Superior temporal gyrus (tissue), 1 donor: ENCODE results near the gene DNM3.
"Not testable (repeated sequence)": the region's sequence is repeated elsewhere in the genome, so short reads cannot be mapped to it uniquely, and the experiment has no call there.

Source experiments
- DNase-seq: peaks from one replicate; pipeline ENCODE4 v3.0.0-alpha.2; 2016; ENCODE audit errors: extremely low spot score

DNM3 gene

DNA sequence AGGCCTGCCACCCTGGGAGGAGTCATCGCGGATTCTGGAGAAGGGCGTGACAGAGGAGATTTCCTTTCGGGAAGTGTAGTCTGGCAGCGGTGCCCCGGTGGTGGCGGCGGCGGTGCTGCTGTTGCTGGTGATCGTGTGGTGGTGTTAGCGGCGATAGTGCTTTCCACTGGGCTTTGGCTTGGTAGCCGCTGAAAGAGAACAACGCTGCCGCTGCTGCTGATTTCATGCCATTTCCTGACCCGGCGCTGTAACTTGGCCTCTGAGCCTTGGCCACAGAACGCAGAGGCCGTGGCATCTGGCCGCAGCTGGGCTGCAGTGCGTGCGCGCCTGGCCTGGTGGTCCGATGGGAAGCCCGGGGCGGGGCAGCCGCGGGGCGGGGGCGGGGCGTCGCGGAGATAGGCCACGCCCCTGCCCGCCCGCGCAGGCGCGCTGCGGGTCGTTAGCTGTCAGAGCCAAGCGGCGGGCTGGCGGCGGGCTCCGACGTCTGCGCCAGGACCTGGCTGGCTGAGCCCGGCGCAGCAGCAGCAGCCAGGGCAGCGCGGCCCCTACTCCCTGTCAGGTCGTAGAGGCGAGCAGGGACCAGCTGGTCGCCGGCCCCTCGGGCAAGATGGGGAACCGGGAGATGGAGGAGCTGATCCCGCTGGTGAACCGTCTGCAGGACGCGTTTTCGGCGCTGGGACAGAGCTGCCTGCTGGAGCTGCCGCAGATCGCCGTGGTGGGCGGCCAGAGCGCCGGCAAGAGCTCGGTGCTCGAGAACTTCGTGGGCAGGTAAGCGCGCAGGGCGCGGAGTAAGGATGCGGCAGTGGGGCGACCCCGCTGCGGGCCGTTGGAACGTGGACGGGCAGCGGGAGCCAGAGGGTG is at the start of gene DNM3:
Gene DNM3, plus strand, starts transcription at position 449 of the 861 bp plus-strand sequence. Its CDS starts 159 bp downstream, at position 608.
- peak; percentile 94 for DNase-seq

DNA sequence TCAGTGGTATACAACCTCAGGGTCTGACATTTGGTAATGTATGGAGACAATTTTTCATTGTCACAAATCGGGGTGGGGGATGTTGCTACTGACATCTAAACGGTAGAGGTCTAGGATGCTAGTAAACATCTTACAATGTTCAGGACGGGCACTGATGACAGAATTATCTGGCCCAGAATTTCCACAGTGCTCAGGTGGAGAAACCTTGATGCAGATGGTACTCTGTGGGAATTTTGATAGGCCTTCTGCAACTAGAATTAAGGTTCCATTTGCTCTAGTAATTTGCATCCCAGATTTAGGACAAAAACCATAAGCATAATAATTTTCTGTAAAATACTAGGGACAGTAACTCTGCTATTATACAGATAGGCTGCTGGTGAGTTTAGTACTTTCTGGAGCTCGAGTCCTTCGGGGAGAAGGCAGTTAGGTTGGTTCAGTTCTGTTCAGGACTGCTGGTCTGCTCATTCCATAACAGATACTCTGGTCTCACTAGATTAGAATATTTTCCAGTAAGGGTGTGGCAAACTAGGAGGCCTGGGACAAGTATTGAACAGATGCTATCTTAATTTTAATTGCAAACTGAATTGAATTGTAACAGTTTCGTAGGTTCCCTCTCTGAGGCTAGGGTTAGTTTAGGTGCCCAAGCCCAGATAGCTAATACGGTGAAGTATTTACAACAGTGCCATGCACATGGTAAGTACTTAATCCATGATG is 48.5 kb upstream of the DNM3 start:
- DNase-seq: no peak

DNA sequence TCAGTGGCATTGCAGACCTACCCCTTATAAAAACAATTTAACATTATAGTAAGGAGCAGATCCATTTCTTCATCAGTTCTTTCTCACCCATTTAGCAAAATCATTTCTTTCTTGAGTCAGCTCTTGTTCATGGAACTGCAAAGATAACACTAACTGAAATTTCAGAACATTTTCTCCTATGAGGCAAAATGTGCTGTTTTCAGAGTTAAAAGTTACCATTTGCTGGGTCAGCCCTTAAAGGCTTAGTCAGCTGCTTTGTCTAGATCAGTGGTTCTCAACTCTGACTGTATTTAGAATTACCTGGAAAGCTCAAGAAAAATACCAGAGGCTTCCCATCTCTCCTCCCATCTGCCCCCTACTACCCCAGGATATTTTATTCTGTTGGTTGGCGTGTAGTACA is 47.7 kb upstream of the DNM3 start:
- no peak for DNase-seq

DNA sequence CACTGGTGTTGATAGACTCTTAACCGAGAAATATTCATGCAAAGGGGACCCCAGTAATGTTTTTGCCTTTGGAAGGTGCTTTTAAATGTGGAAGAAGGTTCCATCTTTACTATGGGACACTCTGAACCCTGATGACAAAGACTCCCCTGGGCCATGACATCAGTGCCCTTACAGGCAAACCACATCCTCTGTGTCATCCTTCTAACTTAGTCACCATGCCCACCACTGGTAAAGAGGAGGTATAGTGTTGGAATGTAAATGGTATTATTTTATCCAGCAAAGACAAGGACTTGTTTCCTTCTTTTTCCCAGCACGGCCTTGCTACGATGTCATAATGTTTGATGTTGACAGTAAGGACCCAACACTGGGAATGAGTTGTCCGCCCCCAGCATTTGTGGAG is 47.2 kb upstream of the DNM3 start:
- DNase-seq: no peak

DNA sequence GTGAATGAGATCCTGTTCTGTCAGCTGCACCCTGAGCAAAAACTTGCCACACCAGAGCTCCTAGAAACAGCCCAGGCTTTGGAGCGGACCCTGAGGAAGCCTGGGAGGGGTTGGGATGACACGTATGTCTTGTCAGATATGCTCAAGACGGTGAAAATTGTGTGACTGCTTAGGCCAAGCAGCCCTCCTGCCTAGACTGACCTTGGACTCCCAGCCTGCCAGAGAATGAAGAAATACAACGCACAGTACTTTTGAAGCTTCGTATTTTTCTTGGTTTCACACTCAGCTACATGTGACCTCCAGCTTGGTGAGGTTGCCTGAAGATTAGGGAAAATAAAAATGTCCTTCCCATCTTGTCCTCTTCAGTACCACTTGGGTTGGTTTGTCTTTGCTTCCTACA is 44.7 kb upstream of the DNM3 start:
- DNase-seq: no peak

DNA sequence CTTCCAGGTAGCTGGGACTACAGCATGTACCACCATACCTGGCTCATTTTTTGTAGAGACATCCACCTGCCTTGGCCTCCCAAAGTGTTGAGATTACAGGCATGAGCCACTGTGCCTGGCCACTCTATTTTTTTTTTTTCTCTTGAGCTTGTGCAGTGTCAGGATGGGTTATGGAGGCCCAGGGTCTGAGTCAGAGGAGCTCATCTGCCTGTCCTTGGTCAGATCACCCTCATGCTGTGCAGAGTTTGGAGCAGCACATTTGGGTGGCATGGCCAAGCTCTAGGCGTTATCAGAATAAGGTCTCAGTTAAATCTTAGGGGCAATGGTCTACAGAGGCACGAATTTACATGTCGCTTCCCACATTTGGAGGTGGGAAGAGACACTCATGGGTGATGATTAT is 43.0 kb upstream of the DNM3 start:
- no peak for DNase-seq

DNA sequence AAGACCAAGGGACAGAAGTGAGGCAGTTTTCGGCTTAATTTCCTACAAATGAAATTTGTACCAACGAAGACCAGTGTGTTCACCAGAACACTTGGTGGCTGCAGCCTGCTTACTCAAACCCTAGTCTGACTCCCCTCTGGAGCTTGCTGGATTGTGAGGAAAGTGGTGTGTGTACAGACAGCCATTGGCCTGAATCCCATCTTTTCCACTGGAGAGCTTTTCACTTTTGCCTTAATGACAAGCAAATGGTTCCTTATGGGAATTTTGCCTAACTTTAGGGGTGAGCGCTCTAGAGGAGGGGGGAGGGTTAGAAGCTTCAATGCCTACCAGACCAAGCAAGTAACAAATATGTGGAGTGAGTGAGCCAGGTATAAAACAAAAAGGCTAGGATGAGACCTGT is 42.5 kb upstream of the DNM3 start:
- no peak for DNase-seq

DNA sequence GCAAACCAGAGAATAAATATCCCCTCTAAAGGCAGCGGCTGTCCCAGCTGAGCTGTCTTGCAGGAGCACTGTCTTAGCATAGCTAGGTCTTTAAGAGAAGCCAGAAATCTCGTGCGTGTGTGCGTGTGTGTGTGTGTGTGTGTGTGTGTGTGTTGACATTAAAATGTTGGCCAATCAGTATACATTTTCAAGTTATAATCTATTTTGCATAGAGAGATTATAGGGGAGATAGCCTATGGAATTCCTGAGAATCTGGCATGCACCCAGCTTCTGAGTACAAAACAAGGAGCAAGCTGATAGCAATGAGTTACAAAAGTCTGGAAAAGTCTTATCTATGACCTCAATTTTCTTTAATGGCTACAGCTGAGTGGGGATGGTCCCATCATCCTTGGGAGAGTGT is 42.1 kb upstream of the DNM3 start:
- no peak for DNase-seq

DNA sequence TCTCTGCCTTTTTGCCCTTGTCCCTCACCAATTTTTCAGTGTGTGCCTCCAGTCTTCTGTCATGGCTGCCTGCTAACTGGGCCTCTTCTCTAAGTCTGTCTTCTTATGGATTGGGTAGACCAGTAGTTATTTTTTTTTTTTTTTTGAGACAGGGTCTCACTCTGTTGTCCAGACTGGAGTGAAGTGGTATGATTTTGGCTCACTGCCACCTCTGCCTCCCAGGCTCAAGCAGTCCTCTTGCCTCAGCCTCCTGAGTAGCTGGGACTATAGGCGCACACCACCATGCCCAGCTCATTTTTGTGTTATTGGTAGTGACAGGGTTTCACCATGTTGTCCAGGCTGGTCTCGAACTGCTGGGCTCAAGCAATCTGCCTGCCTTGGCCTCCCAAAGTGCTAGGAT is 41.6 kb upstream of the DNM3 start:
- not testable (repeated sequence) for DNase-seq

DNA sequence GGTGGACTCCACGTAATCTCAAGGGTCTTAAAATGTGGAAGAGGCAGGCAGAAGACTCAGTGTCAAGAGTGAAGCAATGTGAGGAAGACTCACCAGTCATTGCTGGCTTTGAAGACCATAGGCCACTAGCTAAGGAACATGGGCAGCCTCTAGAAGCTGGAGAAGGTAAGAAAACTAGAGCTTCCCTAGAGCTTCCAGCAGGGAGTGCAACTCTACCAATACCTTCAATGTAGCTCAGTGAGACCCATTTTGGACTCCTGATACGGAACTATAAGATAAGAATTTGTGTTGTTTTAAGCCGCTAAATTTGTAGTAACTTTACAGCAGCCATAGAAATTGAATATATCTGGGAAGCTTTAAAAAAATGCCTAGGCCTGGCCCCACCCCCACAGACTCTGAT is 41.0 kb upstream of the DNM3 start:
- no peak for DNase-seq

DNA sequence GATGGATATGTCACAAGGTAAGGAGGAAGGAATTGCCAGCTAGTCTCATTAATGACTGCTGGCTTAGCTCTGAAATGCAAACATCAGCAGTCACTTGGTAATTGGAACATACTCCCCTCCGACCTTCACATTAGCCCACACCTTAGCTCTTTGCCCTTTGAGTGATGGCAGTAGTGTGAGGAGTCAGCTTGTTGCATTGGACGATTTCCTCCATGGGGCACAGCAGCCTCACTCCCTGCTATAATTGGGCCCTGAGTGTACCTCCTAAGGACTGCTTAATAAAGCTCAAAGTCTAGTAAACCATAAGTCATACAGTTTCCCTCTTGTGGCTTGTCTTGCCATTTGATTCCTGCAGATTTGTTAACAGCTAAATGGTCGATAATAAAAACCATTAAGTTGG is 40.4 kb upstream of the DNM3 start:
- no peak for DNase-seq

DNA sequence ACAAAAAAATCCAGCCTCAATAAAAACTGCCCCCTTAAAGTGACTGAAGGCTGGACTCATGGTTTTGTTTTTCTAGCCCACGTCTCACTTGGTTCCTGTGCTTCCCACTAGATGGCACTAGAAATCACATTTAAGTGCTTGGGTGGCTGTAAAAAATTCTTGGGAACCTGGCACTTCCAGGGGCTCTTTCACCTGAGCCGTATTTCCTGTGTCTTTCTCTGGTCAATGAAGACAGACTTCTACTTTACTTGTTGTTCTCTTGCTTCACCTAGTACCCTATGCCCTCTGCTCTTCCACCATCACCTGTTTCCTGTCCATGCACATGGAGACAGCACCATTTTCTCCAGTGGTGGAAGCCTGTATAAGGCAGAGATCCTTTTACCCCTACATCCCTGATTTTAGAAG is 39.8 kb upstream of the DNM3 start:
- peak; percentile 91 for DNase-seq

DNA sequence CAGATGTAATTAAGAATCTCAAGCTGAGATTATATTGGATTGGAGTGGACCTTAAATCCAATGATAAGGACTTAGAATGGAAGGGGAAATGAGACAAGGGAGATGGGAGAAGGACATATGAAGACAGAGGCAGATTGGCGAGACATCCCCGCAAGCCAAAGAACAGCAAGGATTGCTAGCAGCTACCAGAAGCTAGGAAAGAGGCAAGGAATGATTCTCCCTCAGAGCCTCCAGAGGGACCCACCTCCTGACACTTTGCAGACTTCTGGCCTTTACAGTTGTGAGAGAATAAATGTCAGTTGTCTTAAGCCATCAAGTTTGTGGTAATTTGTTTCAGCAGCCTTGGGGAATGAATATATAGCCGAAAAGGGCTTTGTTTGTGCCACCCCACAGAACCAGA is 39.1 kb upstream of the DNM3 start:
- peak; percentile 69 for DNase-seq

DNA sequence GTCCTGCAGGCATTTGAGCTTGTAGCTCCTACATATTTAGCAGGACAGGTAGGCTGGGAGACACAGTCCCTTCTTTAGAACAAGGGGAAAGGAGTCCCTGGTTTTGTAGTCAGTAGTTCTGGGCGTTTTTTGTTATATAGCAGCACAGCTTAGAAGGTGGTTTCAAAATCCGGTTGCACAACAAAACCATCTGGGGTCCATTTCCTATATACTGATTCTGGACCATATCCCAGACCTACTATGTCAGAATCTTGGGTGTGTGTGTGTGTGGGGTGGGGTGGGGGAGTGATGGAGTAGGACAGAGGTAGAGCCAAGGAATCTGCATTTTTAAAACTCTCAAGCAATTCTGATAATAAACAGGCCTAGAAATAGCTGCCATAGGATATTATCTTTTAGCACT is 38.3 kb upstream of the DNM3 start:
- DNase-seq: no peak

DNA sequence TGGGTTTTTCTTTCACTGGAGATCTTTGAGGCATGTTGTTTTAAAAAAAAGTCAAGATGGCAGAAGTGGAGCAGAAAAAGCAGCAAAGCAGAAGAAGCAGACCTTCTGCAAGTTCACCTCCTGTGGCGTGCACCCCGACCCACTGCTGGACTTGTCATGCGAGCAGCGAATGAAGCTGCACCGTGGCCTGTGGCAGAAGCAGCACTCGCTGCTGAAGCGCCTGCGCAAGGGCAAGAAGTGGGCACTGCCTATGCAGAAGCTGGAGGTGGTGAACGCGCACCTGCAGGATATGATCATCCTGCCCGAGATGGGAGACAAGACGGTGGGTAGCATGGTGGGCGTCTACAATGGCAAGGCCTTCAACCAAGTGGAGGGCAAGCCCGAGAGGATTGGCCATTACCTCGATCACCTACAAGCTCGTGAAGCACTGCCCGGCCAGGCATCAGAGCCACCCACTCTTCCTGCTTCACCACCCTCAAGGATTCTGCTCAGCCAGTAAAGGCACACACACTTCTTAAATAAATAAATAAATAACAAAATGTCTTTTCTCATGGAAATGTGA is 37.8 kb upstream of the DNM3 start:
- DNase-seq: no peak

DNA sequence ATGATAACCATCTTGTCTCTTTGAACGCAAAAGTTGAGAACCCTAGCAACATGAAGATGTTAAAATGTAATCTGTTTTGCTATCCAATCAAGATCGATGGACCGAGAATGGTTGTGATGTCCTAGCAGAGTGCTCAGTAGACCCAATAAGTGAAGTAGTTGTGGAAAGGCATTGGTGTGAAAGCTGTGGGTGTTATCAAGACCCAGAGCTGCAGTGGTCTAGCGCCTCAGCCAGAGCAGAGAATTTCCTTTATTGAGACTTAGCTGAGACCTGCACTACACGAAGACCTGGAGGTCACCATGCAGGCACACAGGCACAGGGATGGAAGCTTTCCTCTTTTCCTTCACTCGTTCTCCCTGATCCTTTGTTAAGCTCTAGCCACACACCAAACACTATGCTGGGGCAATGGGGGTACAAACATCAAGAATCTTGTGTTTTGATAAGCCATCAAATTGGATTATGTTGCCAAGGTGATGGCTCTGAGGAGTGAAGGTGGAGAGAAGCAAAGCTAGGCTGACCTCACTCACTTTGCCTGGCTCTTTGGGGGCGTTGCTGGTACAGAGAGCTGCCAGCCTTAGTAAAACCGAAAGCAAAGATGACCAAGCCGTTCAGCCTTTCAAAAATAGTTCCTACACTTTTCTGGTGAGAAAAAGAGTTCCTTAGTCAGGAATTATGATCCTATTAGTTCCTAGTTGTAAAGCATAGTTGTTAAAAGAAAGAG is 35.7 kb upstream of the DNM3 start:
- DNase-seq: peak; percentile 49

DNA sequence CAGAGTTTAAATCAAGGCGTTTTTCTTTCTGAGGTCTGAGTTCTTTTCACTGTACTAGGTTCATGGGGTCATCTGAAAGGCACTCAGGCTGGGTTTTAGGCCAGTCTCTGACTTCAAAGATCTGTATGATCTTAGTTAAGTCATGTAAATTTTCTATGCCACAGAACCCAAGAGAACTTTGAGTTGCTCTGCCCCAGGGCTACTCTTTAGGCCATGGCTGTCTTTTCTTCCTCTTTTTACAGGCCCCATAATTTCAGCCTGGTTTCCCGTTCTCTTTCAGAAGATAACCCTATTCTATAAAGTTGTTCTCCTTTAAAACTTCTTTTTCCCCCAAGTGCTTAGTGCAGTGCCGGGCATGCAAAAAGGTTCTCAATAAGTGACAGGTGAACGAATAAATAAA is 33.7 kb upstream of the DNM3 start:
- DNase-seq: no peak

DNA sequence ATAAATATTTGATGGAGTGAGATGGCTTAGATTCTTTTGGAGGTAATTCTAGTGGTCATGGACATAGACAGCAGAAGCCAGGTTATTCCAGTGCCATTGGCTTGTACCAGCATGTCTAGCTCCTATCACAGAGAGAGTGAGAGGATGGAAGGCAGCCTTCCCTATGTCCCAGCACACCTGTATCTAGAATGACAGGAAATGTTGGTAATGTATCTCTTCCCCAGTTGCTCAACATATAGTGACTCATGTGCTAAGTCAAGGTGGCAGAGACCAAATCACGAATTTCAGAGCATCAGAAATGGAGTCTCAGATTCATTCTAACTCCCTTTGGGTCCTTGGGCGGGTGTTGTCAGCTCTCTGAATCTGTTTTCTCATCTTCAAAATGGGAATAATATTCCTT is 31.5 kb upstream of the DNM3 start:
- no peak for DNase-seq

DNA sequence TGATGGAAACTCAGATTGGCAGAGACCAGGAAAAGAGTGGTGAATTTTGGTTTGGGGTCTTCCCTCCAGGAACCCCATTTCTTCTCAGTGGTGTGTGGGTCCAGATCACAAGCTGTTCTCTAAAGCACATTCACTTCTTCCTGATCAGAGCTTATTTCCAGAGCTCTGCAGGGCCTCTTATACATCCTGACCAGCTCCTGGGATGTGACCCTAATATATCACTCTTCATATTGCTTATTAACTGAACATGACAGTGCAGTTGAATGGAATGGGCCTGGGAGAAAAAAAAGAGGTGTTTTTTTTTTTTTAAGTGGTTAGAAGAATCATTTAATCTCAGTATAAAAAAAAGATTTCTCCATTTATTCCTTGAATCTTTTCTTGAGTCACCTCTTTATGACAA is 29.6 kb upstream of the DNM3 start:
- no peak for DNase-seq

DNA sequence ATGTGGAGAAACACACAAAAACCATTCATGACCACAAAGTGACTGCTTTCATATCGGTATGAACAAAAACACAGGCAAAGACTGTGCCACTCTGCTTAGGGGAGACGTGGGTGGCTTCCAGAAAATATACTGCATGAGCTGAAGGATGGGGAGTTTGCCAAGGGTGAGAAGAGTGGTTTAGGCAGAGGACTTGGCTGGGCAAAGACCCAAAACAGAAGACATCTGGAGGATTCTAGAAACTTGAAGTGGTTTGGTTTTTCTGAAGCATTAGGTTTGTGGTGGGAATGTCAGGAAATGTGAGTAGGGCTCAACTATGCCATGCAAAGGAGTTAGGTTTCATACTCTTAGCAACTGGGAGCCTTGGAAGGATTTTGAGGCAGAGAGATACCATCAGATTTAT is 26.6 kb upstream of the DNM3 start:
- DNase-seq: no peak

DNA sequence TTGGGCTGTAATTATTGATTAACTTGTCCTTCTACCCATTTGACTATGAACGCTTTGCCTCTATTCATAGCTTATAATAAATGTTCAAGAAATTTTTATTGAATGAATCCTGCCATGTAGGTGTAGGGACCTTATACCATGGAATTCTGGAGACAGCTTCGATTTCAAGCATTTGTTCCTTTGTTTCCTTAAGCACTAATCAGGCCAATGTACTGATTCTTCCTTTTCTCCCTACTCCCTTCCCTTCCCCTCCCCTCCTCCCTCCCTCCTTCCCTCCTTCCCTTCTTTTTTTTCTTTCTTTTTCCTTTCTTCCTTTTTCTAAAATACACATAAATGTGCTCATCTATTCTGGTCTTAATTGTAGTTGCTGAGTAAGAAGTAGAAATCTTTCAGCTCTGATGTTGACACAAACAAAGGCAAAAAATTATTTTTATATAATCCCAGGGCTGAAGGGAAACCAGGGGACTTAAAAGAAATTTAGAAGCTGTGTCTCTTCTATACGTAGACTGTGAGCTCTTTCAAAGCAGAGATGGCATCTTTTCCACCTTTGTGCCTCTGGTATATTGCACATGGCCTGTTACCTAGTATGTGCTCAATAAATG is 24.9 kb upstream of the DNM3 start:
- DNase-seq: no peak
